Measurements from ENCODE around the gene FXYD3.

The FXYD3 gene

GRCh38 chr19:35069696-35070095, 45.9 kb upstream of the FXYD3 start:
- no peak for DNase-seq (ENCODE audit: low read depth in 1 of 2, low spot score in 1 of 2)
- Histone ChIP-seq H3K4me3 (replicated peaks; ENCODE audit: insufficient read depth, low read length) (no peak overlapping the region), H3K27ac (replicated peaks) (no peak overlapping the region), H3K27me3 (ENCODE audit: insufficient read depth, poor library complexity, severe bottlenecking) (no peaks in the 10 kb centered on the region)
- TF ChIP-seq SPI1 (IDR thresholded peaks at IDR 0.05; ENCODE audit: borderline replicate concordance, low read depth) (no peak), GABPA (IDR thresholded peaks at IDR 0.05; ENCODE audit: low read depth) (no peak)
- TF ChIP-seq, protein P1, sequence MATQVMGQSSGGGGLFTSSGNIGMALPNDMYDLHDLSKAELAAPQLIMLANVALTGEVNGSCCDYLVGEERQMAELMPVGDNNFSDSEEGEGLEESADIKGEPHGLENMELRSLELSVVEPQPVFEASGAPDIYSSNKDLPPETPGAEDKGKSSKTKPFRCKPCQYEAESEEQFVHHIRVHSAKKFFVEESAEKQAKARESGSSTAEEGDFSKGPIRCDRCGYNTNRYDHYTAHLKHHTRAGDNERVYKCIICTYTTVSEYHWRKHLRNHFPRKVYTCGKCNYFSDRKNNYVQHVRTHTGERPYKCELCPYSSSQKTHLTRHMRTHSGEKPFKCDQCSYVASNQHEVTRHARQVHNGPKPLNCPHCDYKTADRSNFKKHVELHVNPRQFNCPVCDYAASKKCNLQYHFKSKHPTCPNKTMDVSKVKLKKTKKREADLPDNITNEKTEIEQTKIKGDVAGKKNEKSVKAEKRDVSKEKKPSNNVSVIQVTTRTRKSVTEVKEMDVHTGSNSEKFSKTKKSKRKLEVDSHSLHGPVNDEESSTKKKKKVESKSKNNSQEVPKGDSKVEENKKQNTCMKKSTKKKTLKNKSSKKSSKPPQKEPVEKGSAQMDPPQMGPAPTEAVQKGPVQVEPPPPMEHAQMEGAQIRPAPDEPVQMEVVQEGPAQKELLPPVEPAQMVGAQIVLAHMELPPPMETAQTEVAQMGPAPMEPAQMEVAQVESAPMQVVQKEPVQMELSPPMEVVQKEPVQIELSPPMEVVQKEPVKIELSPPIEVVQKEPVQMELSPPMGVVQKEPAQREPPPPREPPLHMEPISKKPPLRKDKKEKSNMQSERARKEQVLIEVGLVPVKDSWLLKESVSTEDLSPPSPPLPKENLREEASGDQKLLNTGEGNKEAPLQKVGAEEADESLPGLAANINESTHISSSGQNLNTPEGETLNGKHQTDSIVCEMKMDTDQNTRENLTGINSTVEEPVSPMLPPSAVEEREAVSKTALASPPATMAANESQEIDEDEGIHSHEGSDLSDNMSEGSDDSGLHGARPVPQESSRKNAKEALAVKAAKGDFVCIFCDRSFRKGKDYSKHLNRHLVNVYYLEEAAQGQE (IDR thresholded peaks at IDR 0.05; ENCODE audit: insufficient replicate concordance, low read depth) = no peak

- no peak overlapping the region for H3K27ac ChIP-seq (replicated peaks)
- H3K4me3 ChIP-seq (replicated peaks; ENCODE audit: insufficient read depth, low read length) = no peak overlapping the region
- TF ChIP-seq, protein P1 (IDR thresholded peaks at IDR 0.05; ENCODE audit: insufficient replicate concordance, low read depth) = no peak
- TF ChIP-seq GABPA (IDR thresholded peaks at IDR 0.05; ENCODE audit: low read depth) (no peak), SPI1 (IDR thresholded peaks at IDR 0.05; ENCODE audit: borderline replicate concordance, low read depth) (no peak), POLR2AphosphoS5 (IDR thresholded peaks at IDR 0.05; ENCODE audit: low read depth) (no peak)
- TF ChIP-seq, protein P2, sequence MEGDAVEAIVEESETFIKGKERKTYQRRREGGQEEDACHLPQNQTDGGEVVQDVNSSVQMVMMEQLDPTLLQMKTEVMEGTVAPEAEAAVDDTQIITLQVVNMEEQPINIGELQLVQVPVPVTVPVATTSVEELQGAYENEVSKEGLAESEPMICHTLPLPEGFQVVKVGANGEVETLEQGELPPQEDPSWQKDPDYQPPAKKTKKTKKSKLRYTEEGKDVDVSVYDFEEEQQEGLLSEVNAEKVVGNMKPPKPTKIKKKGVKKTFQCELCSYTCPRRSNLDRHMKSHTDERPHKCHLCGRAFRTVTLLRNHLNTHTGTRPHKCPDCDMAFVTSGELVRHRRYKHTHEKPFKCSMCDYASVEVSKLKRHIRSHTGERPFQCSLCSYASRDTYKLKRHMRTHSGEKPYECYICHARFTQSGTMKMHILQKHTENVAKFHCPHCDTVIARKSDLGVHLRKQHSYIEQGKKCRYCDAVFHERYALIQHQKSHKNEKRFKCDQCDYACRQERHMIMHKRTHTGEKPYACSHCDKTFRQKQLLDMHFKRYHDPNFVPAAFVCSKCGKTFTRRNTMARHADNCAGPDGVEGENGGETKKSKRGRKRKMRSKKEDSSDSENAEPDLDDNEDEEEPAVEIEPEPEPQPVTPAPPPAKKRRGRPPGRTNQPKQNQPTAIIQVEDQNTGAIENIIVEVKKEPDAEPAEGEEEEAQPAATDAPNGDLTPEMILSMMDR (IDR thresholded peaks at IDR 0.05; ENCODE audit: insufficient read depth, low read length) = no peak
- no peak for DNase-seq (ENCODE audit: low read depth in 1 of 2, low spot score in 1 of 2)
- H3K27me3 ChIP-seq (ENCODE audit: insufficient read depth, poor library complexity, severe bottlenecking) = no peaks in the 10 kb centered on the region
These were observed 45.2 kb upstream of the FXYD3 start for GRCh38 chr19:35070471-35070870.

DNA sequence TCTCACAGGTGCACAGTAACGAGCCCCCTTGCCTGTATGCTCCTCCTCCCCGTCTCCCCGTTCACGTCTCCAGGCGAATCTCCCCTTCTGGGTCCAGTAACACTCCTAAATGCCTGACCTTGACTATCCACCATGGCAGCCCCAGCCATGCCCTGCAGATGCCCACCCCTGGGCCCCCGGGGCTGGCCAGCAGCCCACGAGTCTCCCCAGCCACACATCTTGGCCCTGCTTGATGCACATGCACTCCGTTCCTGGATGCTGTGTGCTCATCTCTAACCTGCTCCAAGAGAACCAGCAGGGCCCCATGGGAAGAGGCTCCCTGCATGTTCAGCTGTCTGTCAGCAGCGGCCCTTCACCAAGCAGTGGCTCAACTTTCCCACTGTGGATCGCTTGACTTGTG, 42.1 kb upstream of the FXYD3 start:
- Histone ChIP-seq H3K27ac (replicated peaks) (no peak overlapping the region), H3K4me3 (replicated peaks; ENCODE audit: insufficient read depth, low read length) (no peak overlapping the region), H3K27me3 (ENCODE audit: insufficient read depth, poor library complexity, severe bottlenecking) (no peaks in the 10 kb centered on the region)
- TF ChIP-seq GABPA (IDR thresholded peaks at IDR 0.05; ENCODE audit: low read depth) = no peak
- TF ChIP-seq, protein P2 (IDR thresholded peaks at IDR 0.05; ENCODE audit: insufficient read depth, low read length) = no peak
- TF ChIP-seq POLR2AphosphoS5 (IDR thresholded peaks at IDR 0.05; ENCODE audit: low read depth) = no peak
- TF ChIP-seq, protein P1 (IDR thresholded peaks at IDR 0.05; ENCODE audit: insufficient replicate concordance, low read depth) = no peak
- no peak for TF ChIP-seq SPI1 (IDR thresholded peaks at IDR 0.05; ENCODE audit: borderline replicate concordance, low read depth)
- DNase-seq (ENCODE audit: low read depth in 1 of 2, low spot score in 1 of 2) = no peak

Measured in HL-60 (cell line).